Mucosa of descending colon (tissue), 3 donors: Measurements from ENCODE around the gene C22orf31. TPM values are rescaled to one million over a fixed set of nuclear protein-coding genes. Genes with fewer than 3 reads are reported as not detected.

ENCODE experiments used
- ATAC-seq: fragments of 200-7000 bp; cut with Tn5 transposase; one replicate; pipeline ENCODE4 v1.9.1; 2020; ENCODE audit warnings: mild to moderate bottlenecking, moderate library complexity
- DNase-seq, 3 donors: peaks; one replicate each; pipeline ENCODE4 v3.0.0-alpha.2; 2020
- H3K36me3 ChIP-seq: fragments of 200-600 bp; one replicate; pipeline ENCODE4 v1.8.0; 2021; ENCODE audit warnings: low read depth, mild to moderate bottlenecking
- H3K4me1 ChIP-seq: fragments of 200-600 bp; one replicate; pipeline ENCODE4 v1.8.0; 2021; ENCODE audit warnings: low read depth, mild to moderate bottlenecking
- H3K4me3 ChIP-seq: fragments of 200-600 bp; one replicate; pipeline ENCODE4 v1.8.0; 2021; ENCODE audit warnings: mild to moderate bottlenecking
- H3K9me3 ChIP-seq: fragments of 200-600 bp; one replicate; pipeline ENCODE4 v1.8.0; 2021; ENCODE audit warnings: mild to moderate bottlenecking
- intact Hi-C, 2 donors: fragments of 100-400 bp; cut with DNase I in 1 of 2; cut with micrococcal nuclease in 1 of 2; formaldehyde crosslinking; loops; one replicate each; pipeline versions ENCODE4 v1.11.0 to v1.11.1; 2022; cut with DNase I, micrococcal nuclease
- total RNA-seq, 3 donors: library from RNA; stranded (reverse); fragmentation: NEBNext Ultra II Directional in 2 of 3; extraction: Animal tissue kit (Norgen Biotek cat#: 25700) in 2 of 3; gene quantifications; one replicate each; pipeline versions ENCODE4 v1.2.1 to v1.2.4, GENCODE V29; 2021 to 2023
- TF ChIP-seq, protein P1 (sequence below): fragments of 200-600 bp; IDR thresholded peaks from one replicate; pipeline ENCODE4 v1.8.0; 2022; ENCODE audit warnings: antibody characterized with exemption, mild to moderate bottlenecking
- donor health status: DM: no; HTN: no; CAD: no; lungs with moderate emphysema.
- donor health status: DM: no; HTN: no; CAD: no.
- donor health status: DM: no; HTN: yes; CAD: no.

The C22orf31 gene
- total RNA-seq, 3 donors from 2014 or later: 0.41 TPM; not detected in 2

- Histone ChIP-seq H3K9me3 (no peaks in the 10 kb centered on the region), H3K36me3 (no peaks in the 10 kb centered on the region), H3K4me1 (peaks cover 15% of the 10 kb centered on the region), H3K4me3 (no peak overlapping the region)
- TF ChIP-seq, protein P1, sequence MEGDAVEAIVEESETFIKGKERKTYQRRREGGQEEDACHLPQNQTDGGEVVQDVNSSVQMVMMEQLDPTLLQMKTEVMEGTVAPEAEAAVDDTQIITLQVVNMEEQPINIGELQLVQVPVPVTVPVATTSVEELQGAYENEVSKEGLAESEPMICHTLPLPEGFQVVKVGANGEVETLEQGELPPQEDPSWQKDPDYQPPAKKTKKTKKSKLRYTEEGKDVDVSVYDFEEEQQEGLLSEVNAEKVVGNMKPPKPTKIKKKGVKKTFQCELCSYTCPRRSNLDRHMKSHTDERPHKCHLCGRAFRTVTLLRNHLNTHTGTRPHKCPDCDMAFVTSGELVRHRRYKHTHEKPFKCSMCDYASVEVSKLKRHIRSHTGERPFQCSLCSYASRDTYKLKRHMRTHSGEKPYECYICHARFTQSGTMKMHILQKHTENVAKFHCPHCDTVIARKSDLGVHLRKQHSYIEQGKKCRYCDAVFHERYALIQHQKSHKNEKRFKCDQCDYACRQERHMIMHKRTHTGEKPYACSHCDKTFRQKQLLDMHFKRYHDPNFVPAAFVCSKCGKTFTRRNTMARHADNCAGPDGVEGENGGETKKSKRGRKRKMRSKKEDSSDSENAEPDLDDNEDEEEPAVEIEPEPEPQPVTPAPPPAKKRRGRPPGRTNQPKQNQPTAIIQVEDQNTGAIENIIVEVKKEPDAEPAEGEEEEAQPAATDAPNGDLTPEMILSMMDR: no peak
- no peak for DNase-seq
- intact Hi-C loops: no loop called here
- ATAC-seq: no peak
These were observed 46.9 kb downstream of the C22orf31 start for GRCh38 chr22:29014773-29015172.

DNA sequence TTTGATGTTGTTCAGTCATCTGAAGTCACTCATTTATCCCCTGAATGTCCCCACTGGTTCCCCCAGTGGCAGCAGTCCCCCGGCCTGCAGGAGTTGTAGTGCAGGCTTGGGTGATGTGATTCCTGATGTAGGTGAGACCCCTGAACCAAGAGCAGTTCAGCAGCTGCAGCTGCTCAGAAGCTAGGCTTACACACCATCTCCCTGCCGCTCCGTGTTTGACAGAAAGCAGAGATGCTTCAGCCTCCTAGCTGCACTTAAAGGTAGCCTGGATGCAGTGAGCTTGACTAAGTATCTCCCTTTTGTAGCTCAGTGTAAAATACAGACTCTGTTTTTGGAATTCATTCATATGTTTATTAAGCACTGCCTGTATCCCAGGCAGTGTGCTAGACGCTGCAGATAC is 47.3 kb downstream of the C22orf31 start:
- no peaks in the 10 kb centered on the region for H3K9me3 ChIP-seq
- DNase-seq (no peak), ATAC-seq (no peak)
- H3K4me3 ChIP-seq: no peak overlapping the region
- H3K36me3 ChIP-seq: no peaks in the 10 kb centered on the region
- TF ChIP-seq, protein P1: no peak
- intact Hi-C loops: no loop called here
- peaks cover 15% of the 10 kb centered on the region for H3K4me1 ChIP-seq

GRCh38 chr22:29012952-29013351 is 48.7 kb downstream of the C22orf31 start:
- Histone ChIP-seq H3K36me3 (no peaks in the 10 kb centered on the region), H3K4me3 (no peak overlapping the region), H3K4me1 (peaks cover 15% of the 10 kb centered on the region), H3K9me3 (no peaks in the 10 kb centered on the region)
- intact Hi-C loops: no loop called here
- DNase-seq (no peak), ATAC-seq (no peak)
- TF ChIP-seq, protein P1: no peak

GRCh38 chr22:29012101-29012433 is 49.6 kb downstream of the C22orf31 start:
- H3K9me3 ChIP-seq: no peaks in the 10 kb centered on the region
- H3K36me3 ChIP-seq: no peaks in the 10 kb centered on the region
- no peak overlapping the region for H3K4me3 ChIP-seq
- ATAC-seq (peak; percentile 88), DNase-seq (peak in 1 of 3 donors; percentile 67)
- TF ChIP-seq, protein P1: no peak
- intact Hi-C loops: no loop called here
- H3K4me1 ChIP-seq: peaks cover 13% of the 10 kb centered on the region

DNA sequence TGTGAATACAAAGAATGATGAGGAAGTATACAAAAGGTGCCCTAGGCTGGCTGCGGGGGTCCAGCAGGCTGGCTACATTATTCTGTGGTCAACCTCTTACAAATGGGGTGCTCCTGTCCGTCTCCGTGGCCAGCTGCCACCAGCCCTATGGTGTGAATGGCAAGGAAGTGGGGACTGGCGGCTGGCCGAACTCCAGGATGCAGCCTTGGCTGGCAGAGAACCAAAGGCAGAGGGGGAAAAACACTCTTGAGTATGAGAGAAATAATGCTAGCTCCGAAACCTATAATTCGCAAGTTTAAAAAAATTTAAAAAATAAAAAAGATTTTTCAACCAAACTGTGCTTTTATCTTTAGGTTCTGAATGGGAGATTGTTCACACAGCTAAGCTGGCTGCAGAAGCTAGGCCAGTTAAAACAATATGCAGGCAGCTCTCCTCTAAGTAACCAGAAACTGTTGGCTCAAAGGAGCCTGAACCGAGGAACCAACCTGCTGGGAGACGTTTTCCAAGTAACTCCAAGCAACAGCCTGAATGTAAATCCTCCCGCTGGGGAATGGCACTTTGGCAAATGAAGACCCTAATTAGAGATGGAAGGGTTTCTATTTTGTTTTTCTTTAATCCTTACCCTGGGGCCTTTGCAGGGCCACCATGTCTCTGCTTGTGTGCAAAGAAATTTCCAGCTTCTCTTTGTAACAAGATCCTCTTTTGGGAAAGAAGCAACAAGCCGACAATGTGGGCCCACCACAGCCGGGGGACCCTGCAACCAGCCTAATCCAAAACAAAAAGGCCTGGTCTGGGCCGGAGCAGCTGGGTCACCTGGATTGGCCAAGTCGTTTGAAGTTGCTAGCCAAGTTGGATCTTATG is 50.2 kb downstream of the C22orf31 start:
- TF ChIP-seq, protein P1: no peak
- Histone ChIP-seq H3K9me3 (no peaks in the 10 kb centered on the region), H3K4me1 (peaks cover 8% of the 10 kb centered on the region), H3K4me3 (no peak overlapping the region), H3K36me3 (no peaks in the 10 kb centered on the region)
- peak; percentile 63 to 75 (median 68) for DNase-seq
- ATAC-seq: peak; percentile 57
- intact Hi-C loops: no loop called here
